Nephron progenitor cell (in vitro differentiated cells): ENCODE measurements around the gene SEPTIN12.
A peak's percentile ranks its signal among the peaks of the same experiment; 100 is the strongest.

Experiments used
- DNase-seq: peaks from one replicate; pipeline ENCODE4 v3.0.0; 2021
- H3K27ac Mint-ChIP-seq: 2 replicates; pipeline ENCODE4 v1.8.0; 2021; ENCODE audit warnings: mild to moderate bottlenecking, moderate library complexity, mixed read lengths
- H3K27me3 Mint-ChIP-seq: 2 replicates; pipeline ENCODE4 v1.8.0; 2021; ENCODE audit warnings: mild to moderate bottlenecking, low read depth, mixed read lengths; ENCODE audit not compliant: poor library complexity
- H3K36me3 Mint-ChIP-seq: 2 replicates; pipeline ENCODE4 v1.8.0; 2021; ENCODE audit warnings: low read depth, mixed read lengths
- H3K4me1 Mint-ChIP-seq: 2 replicates; pipeline ENCODE4 v1.8.0; 2021; ENCODE audit warnings: mixed read lengths
- H3K4me3 Mint-ChIP-seq: 2 replicates; pipeline ENCODE4 v1.8.0; 2021; ENCODE audit warnings: mild to moderate bottlenecking, moderate library complexity, mixed read lengths
- H3K9me3 Mint-ChIP-seq: 2 replicates; pipeline ENCODE4 v1.8.0; 2021; ENCODE audit warnings: mild to moderate bottlenecking, moderate library complexity, mixed read lengths
- TF ChIP-seq, protein P1 (sequence below): fragments of 200-600 bp; sonication (generic); IDR thresholded peaks from 2 replicates; pipeline ENCODE4 v1.5.0; 2021; ENCODE audit warnings: antibody characterized with exemption

The SEPTIN12 gene

DNA sequence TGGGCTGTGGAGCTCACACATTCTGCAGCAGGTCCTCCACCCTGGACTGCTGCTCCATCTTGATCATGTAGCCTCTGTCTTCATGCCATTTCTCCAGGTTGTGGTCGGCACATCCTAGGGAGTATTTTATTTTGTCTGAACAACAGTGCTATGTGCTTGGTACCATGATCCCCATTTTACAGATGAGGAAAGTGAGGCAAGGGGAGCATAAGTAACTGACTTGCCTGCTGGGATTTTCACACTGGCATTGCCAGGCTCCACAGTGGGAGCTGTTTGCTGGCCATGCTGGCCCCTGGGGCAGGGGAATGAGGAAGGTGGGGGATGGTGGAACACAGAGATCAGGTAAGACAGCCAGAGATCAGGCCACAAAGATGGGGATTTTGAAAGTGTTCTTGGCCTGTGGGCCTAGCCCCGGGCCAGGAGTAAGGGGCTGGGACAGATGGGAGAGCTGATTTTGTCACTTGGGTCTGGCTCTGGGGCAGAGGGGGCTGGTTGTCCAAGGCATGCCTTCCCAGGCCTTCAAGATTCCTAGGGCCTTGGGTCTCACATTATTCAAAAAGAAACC is 11.9 kb downstream of the SEPTIN12 start:
- no peaks in the 10 kb centered on the region for H3K4me1 Mint-ChIP-seq
- H3K27ac Mint-ChIP-seq = no peak overlapping the region
- no peak overlapping the region for H3K4me3 Mint-ChIP-seq
- DNase-seq = no peak
- no peaks in the 10 kb centered on the region for H3K36me3 Mint-ChIP-seq
- peaks cover 7% of the 10 kb centered on the region for H3K27me3 Mint-ChIP-seq
- H3K9me3 Mint-ChIP-seq = no peaks in the 10 kb centered on the region
- TF ChIP-seq, protein P1, sequence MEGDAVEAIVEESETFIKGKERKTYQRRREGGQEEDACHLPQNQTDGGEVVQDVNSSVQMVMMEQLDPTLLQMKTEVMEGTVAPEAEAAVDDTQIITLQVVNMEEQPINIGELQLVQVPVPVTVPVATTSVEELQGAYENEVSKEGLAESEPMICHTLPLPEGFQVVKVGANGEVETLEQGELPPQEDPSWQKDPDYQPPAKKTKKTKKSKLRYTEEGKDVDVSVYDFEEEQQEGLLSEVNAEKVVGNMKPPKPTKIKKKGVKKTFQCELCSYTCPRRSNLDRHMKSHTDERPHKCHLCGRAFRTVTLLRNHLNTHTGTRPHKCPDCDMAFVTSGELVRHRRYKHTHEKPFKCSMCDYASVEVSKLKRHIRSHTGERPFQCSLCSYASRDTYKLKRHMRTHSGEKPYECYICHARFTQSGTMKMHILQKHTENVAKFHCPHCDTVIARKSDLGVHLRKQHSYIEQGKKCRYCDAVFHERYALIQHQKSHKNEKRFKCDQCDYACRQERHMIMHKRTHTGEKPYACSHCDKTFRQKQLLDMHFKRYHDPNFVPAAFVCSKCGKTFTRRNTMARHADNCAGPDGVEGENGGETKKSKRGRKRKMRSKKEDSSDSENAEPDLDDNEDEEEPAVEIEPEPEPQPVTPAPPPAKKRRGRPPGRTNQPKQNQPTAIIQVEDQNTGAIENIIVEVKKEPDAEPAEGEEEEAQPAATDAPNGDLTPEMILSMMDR = no peak

DNA sequence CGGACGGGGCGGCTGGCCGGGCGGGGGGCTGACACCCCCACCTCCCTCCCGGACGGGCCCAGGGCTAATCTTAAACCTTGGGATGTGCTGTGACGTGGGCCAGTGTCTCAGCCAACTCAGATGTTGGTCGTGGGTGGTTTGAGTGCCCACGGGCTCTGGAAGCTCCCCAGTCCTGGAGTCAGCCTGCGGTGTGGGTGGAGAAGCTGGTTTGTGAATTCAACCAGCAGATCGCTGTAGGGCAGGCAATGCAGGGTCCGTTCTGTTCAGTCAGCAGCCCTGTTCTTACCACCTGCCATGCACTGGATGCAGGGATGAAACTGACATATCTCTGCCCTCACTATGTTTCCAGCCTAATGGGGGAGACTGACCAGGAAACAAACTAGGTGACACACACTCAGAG is 13.1 kb downstream of the SEPTIN12 start:
- TF ChIP-seq, protein P1 = no peak
- H3K27ac Mint-ChIP-seq = no peak overlapping the region
- no peaks in the 10 kb centered on the region for H3K36me3 Mint-ChIP-seq
- peaks cover 4% of the 10 kb centered on the region for H3K27me3 Mint-ChIP-seq
- H3K4me3 Mint-ChIP-seq = no peak overlapping the region
- DNase-seq = no peak
- H3K4me1 Mint-ChIP-seq = no peaks in the 10 kb centered on the region
- H3K9me3 Mint-ChIP-seq = no peaks in the 10 kb centered on the region

DNA sequence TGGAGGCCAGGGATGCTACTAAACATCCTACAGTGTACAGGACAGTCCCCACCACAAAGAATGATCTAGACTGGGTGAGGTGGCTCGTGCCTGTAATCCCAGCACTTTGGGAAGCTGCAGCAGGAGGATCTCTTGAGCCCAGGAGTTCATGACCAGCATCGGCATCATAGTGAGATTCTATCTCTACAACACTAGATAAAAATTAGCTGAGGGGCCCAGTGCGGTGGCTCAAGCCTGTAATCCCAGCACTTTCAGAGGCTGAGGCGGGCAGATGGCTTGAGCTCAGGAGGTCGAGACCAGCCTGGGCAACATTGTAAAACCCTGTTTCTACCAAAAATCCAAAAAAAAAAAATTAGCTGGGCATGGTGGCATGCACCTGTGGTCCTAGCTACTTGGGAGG is 15.8 kb downstream of the SEPTIN12 start:
- H3K27ac Mint-ChIP-seq = no peak overlapping the region
- peaks cover 4% of the 10 kb centered on the region for H3K27me3 Mint-ChIP-seq
- no peaks in the 10 kb centered on the region for H3K36me3 Mint-ChIP-seq
- H3K9me3 Mint-ChIP-seq = no peaks in the 10 kb centered on the region
- no peak for DNase-seq
- peaks cover 14% of the 10 kb centered on the region for H3K4me1 Mint-ChIP-seq
- TF ChIP-seq, protein P1 = no peak
- H3K4me3 Mint-ChIP-seq = no peak overlapping the region

DNA sequence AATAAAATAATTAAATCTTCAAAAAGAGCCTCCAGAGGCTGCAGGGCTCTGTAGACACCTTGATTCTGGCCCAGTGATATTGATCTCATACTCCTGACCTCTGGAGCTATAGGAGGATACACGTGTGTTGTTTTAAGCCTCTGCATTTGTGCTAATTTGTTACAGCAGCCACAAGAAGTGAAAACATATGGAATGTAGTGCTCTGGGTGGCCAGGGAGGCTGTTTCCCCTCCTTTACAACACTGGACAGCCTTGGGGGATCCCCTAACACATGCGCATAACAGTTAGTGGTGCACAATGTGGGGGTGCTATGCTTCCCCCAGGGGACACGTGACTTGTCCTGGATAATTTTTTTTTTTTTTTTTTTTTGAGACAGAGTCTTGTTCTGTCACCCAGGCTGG is 16.5 kb downstream of the SEPTIN12 start:
- H3K4me3 Mint-ChIP-seq = no peak overlapping the region
- TF ChIP-seq, protein P1 = no peak
- no peaks in the 10 kb centered on the region for H3K9me3 Mint-ChIP-seq
- H3K4me1 Mint-ChIP-seq = peaks cover 14% of the 10 kb centered on the region
- H3K27ac Mint-ChIP-seq = no peak overlapping the region
- H3K27me3 Mint-ChIP-seq = no peaks in the 10 kb centered on the region
- DNase-seq = no peak
- H3K36me3 Mint-ChIP-seq = no peaks in the 10 kb centered on the region

DNA sequence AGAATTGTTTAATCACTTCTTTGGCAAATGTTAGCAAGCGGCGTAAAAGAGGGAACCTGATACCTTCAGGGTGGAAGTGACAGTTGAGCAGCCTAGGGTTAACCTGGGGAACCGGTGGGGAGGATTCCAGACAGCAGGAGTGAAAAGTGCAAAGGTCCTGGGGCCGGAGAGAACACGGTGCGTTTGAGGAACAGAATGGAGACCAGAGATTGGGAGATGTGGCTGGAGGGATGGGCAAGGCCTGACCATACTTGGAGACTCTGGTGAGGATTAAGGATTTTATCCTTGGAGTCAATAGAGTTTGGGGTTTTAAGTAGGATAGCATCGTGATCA is 18.9 kb downstream of the SEPTIN12 start:
- H3K27ac Mint-ChIP-seq = peak overlapping the region; percentile 55
- no peak for DNase-seq
- H3K36me3 Mint-ChIP-seq = no peaks in the 10 kb centered on the region
- H3K4me3 Mint-ChIP-seq = peak overlapping the region; percentile 82
- TF ChIP-seq, protein P1 = no peak
- peaks cover 25% of the 10 kb centered on the region for H3K4me1 Mint-ChIP-seq
- H3K9me3 Mint-ChIP-seq = no peaks in the 10 kb centered on the region
- H3K27me3 Mint-ChIP-seq = no peaks in the 10 kb centered on the region

DNA sequence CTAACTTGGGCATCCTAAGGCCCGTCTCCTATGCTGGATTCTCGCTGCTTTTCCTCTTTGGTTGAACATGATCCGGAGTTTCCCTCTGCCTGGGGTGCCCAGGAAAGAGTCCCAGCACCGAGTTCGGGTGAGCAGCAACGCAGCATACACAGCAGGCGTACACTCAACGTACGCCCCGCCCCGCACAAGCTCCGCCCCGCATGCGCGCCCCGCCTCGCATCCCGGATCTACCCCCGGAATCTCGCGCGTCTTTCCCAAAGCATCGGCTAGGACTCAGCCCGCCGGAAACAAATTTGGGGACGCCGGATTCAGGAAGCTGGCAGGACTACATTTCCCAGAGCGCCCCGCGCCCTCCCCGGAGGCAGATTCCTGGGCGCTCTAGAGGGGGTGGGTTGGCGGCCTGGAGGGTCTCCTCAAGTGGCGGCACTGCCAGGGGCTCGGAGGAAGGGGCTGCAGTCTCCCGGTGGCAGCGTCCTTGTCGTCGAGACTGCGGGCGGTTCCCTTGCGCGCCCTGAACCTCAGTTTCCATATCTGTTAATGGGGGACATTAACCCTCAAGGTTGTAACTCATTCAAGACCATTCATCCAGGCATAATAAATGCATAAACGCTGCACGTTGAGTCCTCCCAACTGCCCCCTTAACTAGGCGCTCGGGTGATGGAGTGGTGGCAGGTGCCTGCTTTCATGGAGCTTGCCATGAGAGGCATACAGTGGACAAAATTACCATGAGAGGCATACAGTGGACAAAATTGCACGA is 19.4 kb downstream of the SEPTIN12 start:
- Mint-ChIP-seq H3K27me3 (no peaks in the 10 kb centered on the region), H3K9me3 (no peaks in the 10 kb centered on the region)

More for the DNA sequence above, 19.4 kb downstream of the SEPTIN12 start:
- H3K36me3 Mint-ChIP-seq = peaks cover 4% of the 10 kb centered on the region
- peak overlapping the region; percentile 82 for H3K4me3 Mint-ChIP-seq
- DNase-seq = peak; percentile 98
- peak overlapping the region; percentile 55 for H3K27ac Mint-ChIP-seq
- peaks cover 25% of the 10 kb centered on the region for H3K4me1 Mint-ChIP-seq
- TF ChIP-seq, protein P1 = no peak
